HUDEP-2 (cell line): ENCODE results near the gene SMAD2.
A peak's percentile ranks its signal among the peaks of the same experiment; 100 is the strongest.

Source experiments
- DNase-seq, 76 experiments: peaks; one replicate each; lab custom pipeline; 2025; ENCODE audit not compliant: unreplicated experiment in 76 of 76; lab: John Stamatoyannopoulos, UW

SMAD2 gene

GRCh38 chr18:47899107-47899840, 31.2 kb downstream of the SMAD2 start:
- no peak for DNase-seq

GRCh38 chr18:47898696-47899095, 31.8 kb downstream of the SMAD2 start:
- no peak for DNase-seq

- no peak for DNase-seq
Observed at GRCh38 chr18:47898055-47898454, 32.4 kb downstream of the SMAD2 start.

GRCh38 chr18:47895565-47896250, 34.8 kb downstream of the SMAD2 start:
- DNase-seq, result no peak

GRCh38 chr18:47893939-47894699, 36.3 kb downstream of the SMAD2 start:
- DNase-seq, result no peak

GRCh38 chr18:47893047-47893446, 37.4 kb downstream of the SMAD2 start:
- no peak for DNase-seq

- peak in 5 of 76 experiments; percentile 16 to 53 (median 29) for DNase-seq
Observed at GRCh38 chr18:47888156-47888555, 42.3 kb downstream of the SMAD2 start.

GRCh38 chr18:47887227-47887626, 43.2 kb downstream of the SMAD2 start:
- DNase-seq, result no peak

GRCh38 chr18:47883771-47884413, 46.6 kb downstream of the SMAD2 start:
- DNase-seq, result peak in 6 of 76 experiments; percentile 12 to 26 (median 17)

GRCh38 chr18:47882641-47883040, 47.8 kb downstream of the SMAD2 start:
- no peak for DNase-seq

- DNase-seq, result no peak
Observed at GRCh38 chr18:47881752-47882455, 48.6 kb downstream of the SMAD2 start.

GRCh38 chr18:47881042-47881441, 49.4 kb downstream of the SMAD2 start:
- no peak for DNase-seq

- no peak for DNase-seq
Observed at GRCh38 chr18:47877892-47878291, 52.6 kb downstream of the SMAD2 start.

- peak in 1 of 76 experiments; percentile 1 for DNase-seq
Observed at GRCh38 chr18:47876813-47877212, 53.6 kb downstream of the SMAD2 start.

GRCh38 chr18:47873625-47874024, 56.8 kb downstream of the SMAD2 start:
- peak in 3 of 76 experiments; percentile 7 to 51 (median 24) for DNase-seq

- no peak for DNase-seq
Observed at GRCh38 chr18:47872426-47872825, 58.0 kb downstream of the SMAD2 start.

GRCh38 chr18:47871288-47871687, 59.2 kb downstream of the SMAD2 start:
- no peak for DNase-seq

GRCh38 chr18:47870605-47871004, 59.9 kb downstream of the SMAD2 start:
- DNase-seq, result peak in 4 of 76 experiments; percentile 5 to 20 (median 10)

- DNase-seq, result no peak
Observed at GRCh38 chr18:47868744-47869143, 61.7 kb downstream of the SMAD2 start.

GRCh38 chr18:47865183-47865582, 65.3 kb downstream of the SMAD2 start:
- DNase-seq, result no peak
